NOMO-1 treated with DMSO at 0.1 percent for 48 hours (cell line): ENCODE data around the gene EVA1C.
"Not testable (repeated sequence)": the region's sequence is repeated elsewhere in the genome, so short reads cannot be mapped to it uniquely, and the experiment has no call there.

Experiments used
- DNase-seq: peaks from one replicate; lab custom pipeline; 2025; ENCODE audit not compliant: unreplicated experiment; lab: John Stamatoyannopoulos, UW

The EVA1C gene

DNA sequence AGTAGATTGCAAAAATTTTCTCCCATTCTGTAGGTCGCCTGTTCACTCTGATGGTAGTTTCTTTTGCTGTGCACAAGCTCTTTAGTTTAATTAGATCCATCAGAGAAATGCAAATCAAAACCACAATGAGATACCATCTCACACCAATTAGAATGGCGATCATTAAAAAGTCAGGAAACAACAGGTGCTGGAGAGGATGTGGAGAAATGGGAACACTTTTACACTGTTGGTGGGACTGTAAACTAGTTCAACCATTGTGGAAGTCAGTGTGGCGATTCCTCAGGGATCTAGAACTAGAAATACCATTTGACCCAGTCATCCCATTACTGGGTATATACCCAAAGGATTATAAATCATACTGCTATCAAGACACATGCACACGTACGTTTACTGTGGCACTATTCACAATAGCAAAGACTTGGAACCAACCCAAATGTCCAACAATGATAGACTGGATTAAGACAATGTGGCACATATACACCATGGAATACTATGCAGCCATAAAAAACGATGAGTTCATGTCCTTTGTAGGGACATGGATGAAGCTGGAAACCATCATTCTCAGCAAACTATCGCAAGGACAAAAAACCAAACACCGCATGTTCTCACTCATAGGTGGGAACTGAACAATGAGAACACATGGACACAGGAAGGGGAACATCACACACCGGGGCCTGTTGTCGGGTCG, 21.8 kb upstream of the EVA1C start:
- DNase-seq = not testable (repeated sequence)

GRCh38 chr21:32391755-32392154, 20.8 kb upstream of the EVA1C start:
- DNase-seq = no peak

- DNase-seq = peak; percentile 13
Measured at GRCh38 chr21:32392299-32392879, 20.1 kb upstream of the EVA1C start.

DNA sequence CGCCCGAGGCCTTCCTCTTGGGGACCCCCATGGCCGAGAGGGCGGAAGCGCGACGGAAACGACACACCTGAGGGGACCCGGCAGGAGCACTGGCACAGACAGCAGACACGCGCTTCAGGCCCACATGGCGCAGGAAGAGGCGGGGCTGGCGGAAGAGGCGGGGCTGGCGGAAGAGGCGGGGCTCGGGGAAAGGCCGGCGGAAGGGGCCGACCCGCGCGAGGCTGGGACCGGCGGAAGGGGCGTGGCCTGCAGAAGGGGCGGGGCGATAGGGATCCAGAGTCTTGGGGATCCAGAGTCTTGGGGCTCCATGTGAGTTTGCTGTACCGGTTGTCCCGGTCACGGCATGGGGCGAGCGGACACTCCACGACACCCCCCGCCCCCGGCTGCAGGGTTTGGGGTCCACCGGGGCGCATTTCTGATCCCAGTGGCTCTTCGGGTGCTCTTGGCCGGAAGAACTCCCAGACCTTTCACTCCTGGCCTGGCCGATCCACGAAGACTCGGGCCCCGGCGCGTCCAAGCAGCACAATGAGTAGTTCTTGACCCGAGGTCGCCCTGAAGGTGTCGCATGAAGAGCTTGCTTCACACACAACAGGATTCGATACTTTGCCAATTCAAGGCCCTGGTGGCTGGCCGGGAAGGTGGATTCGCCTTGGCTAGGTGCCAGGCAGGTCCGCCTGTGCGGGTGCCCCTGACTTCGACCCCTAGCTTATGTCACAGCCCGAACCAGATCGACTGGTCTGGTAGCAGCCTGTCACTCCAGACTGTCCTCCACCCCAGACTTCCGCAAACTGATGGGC, 19.4 kb upstream of the EVA1C start, which contains the start of gene URB1:
Gene URB1, minus strand, starts transcription at position 133 of the 797 bp plus-strand sequence. Its CDS starts 102 bp downstream, at position 31.
- peak; percentile 75 for DNase-seq

GRCh38 chr21:32393677-32394001, 18.9 kb upstream of the EVA1C start:
- peak; percentile 79 for DNase-seq

DNA sequence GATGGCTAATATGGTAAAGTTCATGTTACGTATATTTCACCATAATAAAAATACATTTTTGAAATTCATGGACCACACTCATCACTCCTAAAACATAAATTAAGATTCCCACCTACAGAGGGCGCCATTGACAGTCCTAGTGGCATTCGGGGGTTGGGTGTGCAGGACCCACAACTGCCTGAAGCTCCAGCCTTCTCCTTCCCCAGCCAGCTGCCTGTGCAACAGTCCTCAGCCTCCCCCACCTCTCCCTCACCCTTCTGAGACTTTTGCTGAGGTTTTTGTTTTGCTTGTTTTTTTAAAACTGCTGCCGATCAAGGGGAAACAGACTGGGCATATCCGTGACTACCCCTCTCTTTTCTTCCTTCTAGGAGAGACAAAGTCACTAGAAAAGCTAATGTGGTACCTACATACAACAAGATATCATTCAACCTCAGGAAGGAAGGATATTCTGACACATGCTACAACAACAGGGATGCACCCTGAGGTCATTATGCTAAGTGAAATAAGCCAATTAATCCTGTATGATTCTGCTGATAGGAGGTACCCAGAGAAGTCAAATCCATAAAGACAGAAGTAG, 9.2 kb upstream of the EVA1C start:
- DNase-seq = peak; percentile 48

DNA sequence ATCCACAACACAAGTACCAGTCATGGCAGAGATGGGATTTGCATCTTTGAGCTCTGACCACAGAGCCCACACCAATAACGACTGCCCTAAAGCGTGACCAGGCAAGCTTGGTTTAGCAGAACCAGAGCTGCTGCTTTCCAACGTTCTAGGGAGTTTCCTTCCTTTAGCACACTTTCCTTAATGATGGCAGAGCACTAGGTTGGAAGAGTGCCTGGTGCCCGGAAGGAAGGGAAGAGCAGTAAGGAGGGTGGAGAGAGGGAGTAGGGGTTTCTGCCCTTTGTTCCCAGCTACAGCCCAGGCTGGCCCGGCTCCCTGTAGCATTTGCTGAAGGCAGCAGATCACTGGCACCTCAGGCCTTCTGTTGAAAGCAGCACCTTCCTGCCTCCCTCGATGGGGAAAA, 6.1 kb upstream of the EVA1C start:
- no peak for DNase-seq

DNA sequence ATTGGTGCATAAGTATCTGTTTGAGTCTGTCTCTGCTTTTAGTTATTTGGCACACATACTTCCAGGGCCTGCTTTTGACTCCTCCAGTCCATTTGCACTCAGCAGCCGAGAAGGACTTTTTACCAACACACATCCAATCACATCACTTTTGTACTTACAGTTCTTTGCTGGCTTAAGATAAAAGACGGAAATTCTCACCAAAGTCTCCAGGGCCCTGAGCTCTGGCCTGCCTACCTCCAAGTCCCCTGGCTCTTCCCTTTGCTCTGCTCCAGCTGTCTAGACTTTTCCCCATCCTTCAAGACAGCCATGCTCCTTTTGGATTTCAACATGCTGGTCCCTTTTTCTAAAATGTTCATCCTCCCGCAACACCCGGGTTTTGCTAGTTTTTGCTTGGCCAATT, 2.2 kb upstream of the EVA1C start:
- DNase-seq = no peak

GRCh38 chr21:32410916-32411315, 1.6 kb upstream of the EVA1C start:
- DNase-seq = no peak

DNA sequence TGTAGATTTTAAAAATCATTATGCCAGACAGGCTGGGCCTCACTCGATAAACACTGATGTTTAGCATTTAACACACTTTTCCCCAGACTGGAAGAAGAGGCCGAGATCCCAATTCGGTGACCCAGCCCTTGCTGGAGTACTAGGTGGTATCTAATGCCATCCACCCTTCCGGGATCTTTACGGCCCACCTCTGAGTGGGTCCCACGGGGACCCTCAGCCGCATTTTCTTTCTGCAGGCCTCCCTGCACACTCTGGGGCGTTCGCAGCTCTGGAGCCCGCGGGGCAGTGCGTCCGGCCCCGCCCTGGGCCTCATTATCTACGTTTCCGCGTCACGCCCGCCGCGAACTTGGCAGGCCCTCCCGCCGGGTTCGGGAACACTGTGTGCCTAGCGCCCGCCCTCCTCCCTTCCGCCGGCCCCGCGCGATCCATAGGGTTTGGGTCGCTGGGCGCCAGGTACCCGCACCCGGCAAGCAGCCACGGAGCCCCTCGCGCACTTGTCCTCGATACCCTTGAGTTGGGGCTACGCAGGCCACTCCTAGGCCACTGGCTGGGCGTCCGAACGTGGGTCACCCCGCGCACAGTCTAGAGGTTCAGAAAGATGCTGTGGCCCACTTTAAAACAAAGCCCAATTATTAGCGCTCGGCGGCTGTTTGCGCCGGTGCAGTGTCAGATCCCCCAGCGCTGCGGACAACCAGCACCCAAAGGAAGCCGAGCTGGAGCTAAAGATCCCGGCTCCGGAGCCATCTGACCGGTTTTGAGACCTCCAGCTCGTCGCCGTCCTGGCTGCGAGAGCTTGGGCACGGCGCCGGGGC, 950 bp upstream of the EVA1C start:
- peak; percentile 35 for DNase-seq

- no peak for DNase-seq
Measured at GRCh38 chr21:32413015-32413504, 554 bp downstream of the EVA1C start.

- no peak for DNase-seq
Measured at GRCh38 chr21:32413697-32414578, 1.4 kb downstream of the EVA1C start.

- DNase-seq = no peak
Measured at GRCh38 chr21:32414579-32415358, 2.3 kb downstream of the EVA1C start.

DNA sequence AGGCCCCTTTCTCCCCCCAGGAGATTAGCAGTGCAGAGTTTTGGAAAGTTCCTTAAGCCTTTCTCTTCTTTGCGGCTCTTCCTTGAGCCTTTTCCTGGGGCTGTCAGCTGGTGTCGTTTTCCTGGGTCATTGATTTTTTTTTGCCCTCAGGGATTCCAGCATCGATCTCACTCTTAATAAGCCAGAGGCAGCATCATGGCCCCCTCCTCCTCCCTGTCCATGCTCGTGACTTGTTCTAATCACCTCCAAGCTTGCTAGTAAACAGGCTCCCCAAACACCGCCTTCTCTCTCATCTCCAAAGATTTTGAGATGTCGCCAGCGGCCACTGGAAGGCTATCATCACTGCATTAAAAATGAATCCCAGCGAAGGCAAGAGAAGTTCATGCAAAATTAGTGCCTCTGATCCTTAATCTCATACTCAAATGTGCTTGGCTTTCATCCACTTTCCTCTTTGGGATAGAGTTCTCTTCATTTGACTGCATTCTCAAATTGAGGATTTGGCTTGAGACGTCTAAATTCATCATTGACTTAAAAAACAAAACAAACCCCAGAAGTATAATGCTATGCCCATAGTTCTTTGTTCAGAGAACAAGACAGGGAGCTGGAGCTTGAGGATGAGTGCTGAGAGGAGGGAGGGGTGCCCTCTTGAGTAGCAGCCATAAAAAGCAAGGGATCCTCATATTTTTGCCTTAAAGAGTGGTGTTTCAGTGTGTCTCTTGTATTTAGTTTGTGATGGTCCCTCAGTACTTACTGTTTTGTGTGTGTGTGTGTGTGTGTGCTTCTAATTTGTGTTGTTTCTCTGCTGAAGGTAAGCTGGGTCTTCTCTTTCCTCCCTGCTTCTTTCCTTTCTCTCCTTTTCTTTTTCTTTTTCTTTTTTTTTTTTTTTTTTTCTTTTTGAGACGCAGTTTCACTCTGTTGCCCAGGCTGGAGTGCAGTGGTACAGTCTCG, 3.2 kb downstream of the EVA1C start:
- DNase-seq = no peak

- DNase-seq = no peak
Measured at GRCh38 chr21:32418146-32418545, 5.6 kb downstream of the EVA1C start.

GRCh38 chr21:32422064-32422463, 9.6 kb downstream of the EVA1C start:
- DNase-seq = no peak

GRCh38 chr21:32423320-32424190, 11.0 kb downstream of the EVA1C start:
- no peak for DNase-seq
